Measurements from ENCODE around the gene TIGD2.

The TIGD2 gene

GRCh38 chr4:89099471-89099870 lies 11.9 kb upstream of the TIGD2 start:
- no peak overlapping the region for H3K9ac ChIP-seq
- no peaks in the 10 kb centered on the region for H3K36me3 ChIP-seq (ENCODE audit: control insufficient read depth, insufficient read depth, low read length)
- no peak for TF ChIP-seq CTCF (IDR thresholded peaks at IDR 0.05)
- H2AFZ ChIP-seq: no peak overlapping the region
- H3K79me2 ChIP-seq: no peaks in the 10 kb centered on the region
- H3K4me2 ChIP-seq (ENCODE audit: low read length): no peak overlapping the region
- H3K27me3 ChIP-seq (ENCODE audit: control insufficient read depth, insufficient read depth, low read length): no peaks in the 10 kb centered on the region
- H3K9me3 ChIP-seq (ENCODE audit: control insufficient read depth, low read length): no peaks in the 10 kb centered on the region
- H3K4me1 ChIP-seq: no peaks in the 10 kb centered on the region
- no peak overlapping the region for H3K4me3 ChIP-seq (ENCODE audit: low read depth, low read length)
- H3K27ac ChIP-seq: no peak overlapping the region

GRCh38 chr4:89100853-89101252 lies 10.5 kb upstream of the TIGD2 start:
- H3K36me3 ChIP-seq (ENCODE audit: control insufficient read depth, insufficient read depth, low read length): no peaks in the 10 kb centered on the region
- no peaks in the 10 kb centered on the region for H3K27me3 ChIP-seq (ENCODE audit: control insufficient read depth, insufficient read depth, low read length)
- no peaks in the 10 kb centered on the region for H3K4me1 ChIP-seq
- H3K79me2 ChIP-seq: no peaks in the 10 kb centered on the region
- no peak overlapping the region for H3K9ac ChIP-seq
- H2AFZ ChIP-seq: no peak overlapping the region
- no peak overlapping the region for H3K4me3 ChIP-seq (ENCODE audit: low read depth, low read length)
- no peak overlapping the region for H3K4me2 ChIP-seq (ENCODE audit: low read length)
- no peak overlapping the region for H3K27ac ChIP-seq
- TF ChIP-seq CTCF (IDR thresholded peaks at IDR 0.05): no peak
- H3K9me3 ChIP-seq (ENCODE audit: control insufficient read depth, low read length): no peaks in the 10 kb centered on the region

GRCh38 chr4:89101256-89102161 lies 9.8 kb upstream of the TIGD2 start:
- H3K79me2 ChIP-seq: no peaks in the 10 kb centered on the region
- no peaks in the 10 kb centered on the region for H3K27me3 ChIP-seq (ENCODE audit: control insufficient read depth, insufficient read depth, low read length)
- no peaks in the 10 kb centered on the region for H3K9me3 ChIP-seq (ENCODE audit: control insufficient read depth, low read length)
- H2AFZ ChIP-seq: no peak overlapping the region
- H3K4me2 ChIP-seq (ENCODE audit: low read length): no peak overlapping the region
- TF ChIP-seq CTCF (IDR thresholded peaks at IDR 0.05): no peak
- no peak overlapping the region for H3K9ac ChIP-seq
- no peaks in the 10 kb centered on the region for H3K4me1 ChIP-seq
- H3K27ac ChIP-seq: no peak overlapping the region
- no peak overlapping the region for H3K4me3 ChIP-seq (ENCODE audit: low read depth, low read length)
- H3K36me3 ChIP-seq (ENCODE audit: control insufficient read depth, insufficient read depth, low read length): no peaks in the 10 kb centered on the region

GRCh38 chr4:89105726-89106125 lies 5.6 kb upstream of the TIGD2 start:
- Histone ChIP-seq H3K4me1 (no peaks in the 10 kb centered on the region), H3K4me2 (ENCODE audit: low read length) (no peak overlapping the region), H3K4me3 (ENCODE audit: low read depth, low read length) (no peak overlapping the region), H3K27ac (no peak overlapping the region), H3K36me3 (ENCODE audit: control insufficient read depth, insufficient read depth, low read length) (no peaks in the 10 kb centered on the region), H3K27me3 (ENCODE audit: control insufficient read depth, insufficient read depth, low read length) (no peaks in the 10 kb centered on the region), H2AFZ (no peak overlapping the region), H3K79me2 (no peaks in the 10 kb centered on the region), H3K9me3 (ENCODE audit: control insufficient read depth, low read length) (no peaks in the 10 kb centered on the region), H3K9ac (no peak overlapping the region)
- no peak for TF ChIP-seq CTCF (IDR thresholded peaks at IDR 0.05)

- no peaks in the 10 kb centered on the region for H3K79me2 ChIP-seq
- no peak overlapping the region for H3K9ac ChIP-seq
- no peaks in the 10 kb centered on the region for H3K27me3 ChIP-seq (ENCODE audit: control insufficient read depth, insufficient read depth, low read length)
- no peak overlapping the region for H3K27ac ChIP-seq
- H3K9me3 ChIP-seq (ENCODE audit: control insufficient read depth, low read length): no peaks in the 10 kb centered on the region
- H3K4me3 ChIP-seq (ENCODE audit: low read depth, low read length): no peak overlapping the region
- no peaks in the 10 kb centered on the region for H3K36me3 ChIP-seq (ENCODE audit: control insufficient read depth, insufficient read depth, low read length)
- H3K4me2 ChIP-seq (ENCODE audit: low read length): no peak overlapping the region
- no peaks in the 10 kb centered on the region for H3K4me1 ChIP-seq
- no peak overlapping the region for H2AFZ ChIP-seq
- no peak for TF ChIP-seq CTCF (IDR thresholded peaks at IDR 0.05)
Measured at GRCh38 chr4:89108091-89108490, 3.2 kb upstream of the TIGD2 start.

Data from parathyroid adenoma (tissue), 2 donors.